Kidney capillary endothelial cell (primary cell): Measurements from ENCODE around the gene LACRT.
A peak's percentile ranks its signal among the peaks of the same experiment; 100 is the strongest.

Source experiments
- DNase-seq: peaks from one replicate; pipeline ENCODE4 v3.0.0-alpha.2; 2018; ENCODE audit warnings: low spot score

Gene LACRT

DNA sequence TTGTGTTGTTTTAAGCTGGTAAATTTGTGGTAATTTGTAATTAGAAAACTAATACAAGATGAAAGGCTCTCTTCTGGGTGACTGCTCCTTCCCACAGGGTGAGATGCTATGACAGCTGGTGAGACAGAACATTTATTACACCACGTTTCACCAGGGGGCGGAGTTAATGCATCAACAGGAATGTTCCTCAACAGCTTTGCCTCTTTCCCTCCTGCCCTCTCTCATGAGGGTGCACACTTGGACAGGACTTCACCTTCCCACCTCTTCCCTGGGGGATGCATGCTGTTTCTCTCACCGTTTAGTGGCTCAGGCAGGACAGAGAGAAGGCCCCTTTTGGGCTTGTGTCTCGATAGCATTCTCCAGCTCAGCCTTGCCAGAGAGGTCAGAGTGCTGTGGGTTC lies 32.9 kb downstream of the LACRT start:
- no peak for DNase-seq

DNA sequence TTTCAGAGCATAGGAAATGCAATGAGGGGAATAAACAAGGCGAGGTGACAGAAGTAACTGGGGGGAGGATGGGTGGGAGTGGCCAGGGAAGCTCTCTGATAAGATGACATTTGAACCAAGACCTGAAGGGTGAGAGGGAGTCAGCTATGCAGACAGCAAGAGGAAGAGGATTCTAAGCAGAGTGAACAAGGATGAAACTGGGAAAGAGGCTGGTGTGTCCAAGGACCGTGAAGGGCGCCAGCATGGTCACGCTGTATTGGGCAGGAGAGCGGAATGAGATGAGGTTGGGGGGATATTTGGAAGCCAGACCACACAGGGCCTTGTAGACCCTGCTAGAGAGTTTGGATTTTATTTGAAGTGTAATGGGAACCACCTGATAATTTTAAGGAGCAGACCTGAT lies 35.7 kb downstream of the LACRT start:
- DNase-seq, result no peak

DNA sequence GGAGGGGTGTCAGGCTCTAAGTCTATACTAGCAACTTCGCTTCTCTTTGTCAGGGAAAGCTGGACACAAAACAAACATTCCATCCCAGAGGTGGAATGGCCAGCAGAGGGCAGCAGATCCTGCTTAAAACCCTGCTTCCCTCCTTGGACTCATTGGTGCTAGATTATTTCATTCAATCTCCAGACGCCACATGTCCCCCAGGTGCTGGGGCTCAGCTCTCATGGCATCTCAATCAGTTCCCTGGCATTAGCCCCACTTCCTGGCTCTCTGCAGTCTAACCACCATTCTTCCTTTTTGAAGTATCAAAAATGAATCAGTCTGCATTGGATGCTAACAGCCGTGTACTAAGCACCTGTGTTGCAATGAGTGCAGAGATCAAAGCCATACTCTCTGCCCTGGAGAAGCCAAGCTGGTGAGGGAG lies 38.2 kb downstream of the LACRT start:
- peak; percentile 58 for DNase-seq

DNA sequence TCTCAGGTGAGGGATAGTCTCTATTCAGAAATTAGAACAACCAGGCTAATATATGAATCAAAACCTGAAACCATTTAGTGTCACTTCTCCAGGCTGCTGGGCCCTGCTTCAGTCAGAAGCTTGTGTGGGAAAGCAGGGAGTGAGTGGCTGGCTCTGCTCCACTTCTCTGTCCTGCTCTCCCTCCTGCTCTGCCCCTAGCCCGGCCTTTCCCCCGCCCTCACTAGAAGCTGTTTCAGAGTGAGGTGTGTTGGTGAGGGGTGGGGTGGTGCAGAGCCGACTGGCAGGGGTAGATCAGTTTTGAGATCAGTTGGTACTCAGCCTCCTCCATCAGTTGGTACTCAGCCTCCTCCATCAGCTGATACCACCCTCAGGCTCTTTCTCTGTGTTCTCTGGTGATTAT lies 39.2 kb downstream of the LACRT start:
- DNase-seq, result no peak

DNA sequence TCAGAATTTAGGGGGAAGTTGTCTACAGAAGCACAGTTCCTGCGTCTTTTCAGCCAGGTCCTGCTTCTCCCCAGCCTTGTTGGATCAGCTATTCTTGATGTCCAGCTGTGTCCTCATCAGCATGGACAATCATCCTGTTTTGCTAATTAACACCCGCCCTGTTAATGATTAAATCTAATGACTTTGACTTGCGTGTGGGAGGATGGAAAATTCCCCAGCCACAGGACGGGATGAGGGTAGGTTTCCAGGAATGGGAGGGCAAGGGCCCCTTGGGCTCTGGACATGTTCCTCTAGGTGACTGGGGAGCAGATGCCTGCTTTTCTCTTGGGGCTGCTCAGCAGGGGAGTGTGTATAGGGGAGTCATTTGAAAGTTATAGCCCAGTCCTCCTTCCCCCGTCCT lies 41.0 kb downstream of the LACRT start:
- DNase-seq, result no peak

DNA sequence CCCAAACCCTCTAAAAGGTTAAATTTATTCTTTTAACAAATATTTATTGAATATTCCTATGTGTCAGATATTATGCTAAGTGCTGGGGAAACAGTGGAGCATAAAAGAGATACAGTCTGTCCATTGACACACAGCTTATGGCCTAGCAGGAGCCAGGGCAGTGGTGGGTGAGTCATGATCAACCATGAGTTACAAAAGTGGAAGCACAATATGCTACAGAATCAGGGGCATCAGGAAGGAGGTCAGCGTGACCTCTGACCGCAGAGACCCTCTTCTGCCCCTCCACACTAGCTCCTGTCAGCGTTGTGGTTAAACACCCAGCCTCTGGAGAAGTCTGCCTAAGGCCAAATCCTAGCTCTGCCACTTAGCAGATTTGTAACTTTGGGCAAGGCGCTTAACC lies 41.6 kb downstream of the LACRT start:
- no peak for DNase-seq

DNA sequence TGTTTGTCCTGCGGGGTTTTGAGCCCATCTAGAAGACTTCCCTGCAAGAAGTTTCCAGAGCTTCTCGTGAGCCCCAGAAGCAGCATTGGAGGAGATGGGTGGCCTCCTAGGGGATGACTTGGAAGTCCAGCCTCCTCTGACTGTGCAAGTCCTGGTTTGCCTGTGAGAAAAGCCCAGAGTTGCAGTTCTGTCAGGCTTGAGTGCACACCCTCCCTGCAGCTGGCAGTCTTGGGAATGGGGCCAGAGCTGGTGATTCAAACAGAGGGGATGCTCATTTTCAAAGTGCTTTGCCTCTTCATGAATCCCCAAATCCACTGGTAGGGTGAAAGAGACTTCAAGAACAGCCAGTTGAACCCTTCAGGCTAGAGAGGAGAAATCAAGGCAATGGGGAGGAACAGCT lies 42.4 kb downstream of the LACRT start:
- no peak for DNase-seq

DNA sequence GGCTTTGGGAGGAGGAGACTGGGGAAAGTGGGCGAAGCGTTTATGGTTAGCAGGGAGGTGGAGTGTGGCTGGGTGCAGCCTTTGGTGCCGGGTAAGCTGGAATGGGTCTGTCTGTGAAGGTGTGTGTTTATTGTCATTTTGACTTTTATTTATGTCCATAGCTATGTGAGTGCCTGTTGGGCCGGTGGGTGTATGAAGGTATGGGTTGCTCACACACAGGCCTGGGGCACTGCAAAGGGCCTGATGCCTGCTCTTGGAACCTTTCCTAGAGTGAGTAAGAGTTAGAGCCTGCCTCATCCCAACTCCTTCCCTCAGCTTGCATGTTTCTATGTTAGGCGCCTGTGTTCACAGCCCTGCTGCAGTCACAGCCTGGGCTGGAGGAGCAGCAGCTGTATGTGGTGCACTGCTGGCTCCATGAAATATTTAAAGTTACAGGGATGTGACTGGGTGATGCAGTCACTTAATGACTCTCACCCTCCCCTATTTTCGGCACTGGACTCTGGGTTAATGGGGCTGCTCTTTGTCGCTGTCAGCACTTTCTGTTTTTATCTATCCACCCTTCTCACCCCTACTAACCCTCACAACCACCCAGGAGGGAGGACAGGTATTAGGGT lies 43.6 kb downstream of the LACRT start:
- no peak for DNase-seq

DNA sequence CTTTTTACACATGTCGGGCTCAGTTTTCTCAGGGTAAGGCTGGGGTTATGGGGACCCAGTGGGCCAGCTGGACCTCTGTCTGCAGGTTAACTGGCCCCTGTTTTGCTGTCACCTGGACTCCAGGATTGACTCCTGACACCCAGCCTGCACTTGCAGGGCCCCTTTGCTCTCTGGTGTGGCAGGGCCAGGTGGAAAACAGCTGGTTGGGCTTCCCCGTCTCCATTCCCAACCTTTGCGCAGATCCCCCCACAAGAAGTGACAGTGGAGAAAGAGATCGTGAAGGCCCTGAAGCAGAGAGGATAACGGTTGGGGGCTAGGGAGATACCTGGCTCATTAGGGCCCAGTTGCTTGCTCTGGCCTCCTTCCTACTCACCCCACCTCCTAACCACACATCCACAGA lies 44.7 kb downstream of the LACRT start:
- no peak for DNase-seq

DNA sequence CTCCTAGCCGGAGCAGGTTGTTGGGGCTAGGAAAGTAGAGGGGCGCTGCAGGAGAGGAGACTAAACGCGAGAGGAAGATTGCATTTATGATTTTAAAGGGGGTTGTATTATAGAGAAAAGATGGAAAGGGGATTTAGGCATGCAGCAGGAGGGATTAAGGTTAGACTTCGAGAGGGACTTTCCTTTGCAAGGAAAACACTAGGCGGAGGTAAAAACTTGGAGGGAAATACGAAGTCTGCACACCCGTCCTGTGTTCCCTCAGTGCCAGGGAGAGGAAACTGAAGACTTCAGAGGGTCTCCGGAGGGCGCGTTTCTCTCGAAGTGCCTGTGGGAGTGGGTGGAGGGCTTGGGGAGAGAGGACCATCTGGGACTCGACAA lies 45.8 kb downstream of the LACRT start:
- no peak for DNase-seq

DNA sequence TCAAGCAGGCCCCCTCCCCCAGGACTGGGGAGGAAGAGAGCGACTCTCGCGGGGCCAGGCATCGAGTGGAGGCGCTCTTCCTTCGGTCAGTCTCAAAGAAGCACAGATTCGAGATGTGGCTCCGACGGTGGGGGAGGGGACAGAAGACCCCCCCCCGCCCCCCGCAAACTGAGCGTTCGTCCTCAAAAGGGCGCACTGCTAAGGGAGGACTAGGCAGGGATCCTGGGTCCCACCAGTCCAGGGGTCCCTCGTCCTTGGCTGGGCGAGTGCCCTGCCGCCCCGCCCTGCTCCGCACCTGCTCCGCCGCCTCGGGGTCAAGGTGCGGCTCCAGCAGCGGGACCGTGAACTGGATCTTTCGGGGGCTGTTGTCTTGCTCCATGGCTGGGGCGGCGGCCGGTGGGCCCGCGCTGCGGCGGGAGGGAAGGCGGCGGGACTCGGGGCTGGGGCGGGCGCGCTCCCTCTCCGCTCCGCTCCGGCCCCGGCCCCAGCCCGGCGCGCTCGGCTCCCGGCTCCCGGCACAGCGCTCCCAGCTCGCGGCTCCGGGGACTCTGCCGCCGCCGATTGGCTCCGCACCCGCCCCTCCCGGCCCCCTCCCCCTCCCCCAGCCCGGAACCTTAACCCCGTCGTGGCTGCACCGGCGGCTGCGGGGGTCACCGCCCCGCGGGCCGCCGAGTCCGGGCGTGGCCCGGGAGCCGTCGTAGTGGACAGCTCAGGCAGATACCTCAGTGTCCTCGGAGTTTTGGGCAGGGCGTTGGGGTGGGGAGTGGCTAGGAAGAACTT lies 46.4 kb downstream of the LACRT start, which contains the start of gene PPP1R1A:
Gene PPP1R1A, minus strand, starts transcription at position 550 of the 780 bp plus-strand sequence. Its CDS starts 171 bp downstream, at position 379.
- DNase-seq, result no peak

DNA sequence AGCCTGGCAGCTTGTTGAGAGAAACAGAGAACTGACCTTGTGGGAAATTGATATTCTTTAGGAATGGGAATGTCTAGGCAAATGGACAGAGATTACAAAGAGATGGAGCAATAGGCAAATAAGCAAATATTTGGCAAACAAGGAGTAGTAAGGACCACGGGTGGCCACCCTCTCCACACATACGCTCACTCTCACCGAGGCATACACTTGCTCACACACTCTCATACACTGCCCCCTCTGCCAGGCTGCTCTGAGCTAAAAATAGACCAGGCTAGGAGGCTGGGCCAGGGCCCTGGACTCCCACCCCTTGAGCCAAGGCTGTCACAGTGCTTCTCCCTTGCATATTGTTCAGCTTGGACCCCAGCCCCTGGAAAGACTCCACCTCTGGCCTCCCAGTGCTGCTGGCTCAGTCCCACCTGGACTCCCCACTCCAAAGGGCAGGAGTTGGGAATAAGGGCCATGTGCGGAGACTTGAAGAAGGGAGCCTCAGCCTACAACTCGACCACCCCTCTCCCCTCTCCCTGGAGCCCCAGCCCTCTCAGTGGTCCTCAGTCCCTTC lies 47.3 kb downstream of the LACRT start:
- no peak for DNase-seq

DNA sequence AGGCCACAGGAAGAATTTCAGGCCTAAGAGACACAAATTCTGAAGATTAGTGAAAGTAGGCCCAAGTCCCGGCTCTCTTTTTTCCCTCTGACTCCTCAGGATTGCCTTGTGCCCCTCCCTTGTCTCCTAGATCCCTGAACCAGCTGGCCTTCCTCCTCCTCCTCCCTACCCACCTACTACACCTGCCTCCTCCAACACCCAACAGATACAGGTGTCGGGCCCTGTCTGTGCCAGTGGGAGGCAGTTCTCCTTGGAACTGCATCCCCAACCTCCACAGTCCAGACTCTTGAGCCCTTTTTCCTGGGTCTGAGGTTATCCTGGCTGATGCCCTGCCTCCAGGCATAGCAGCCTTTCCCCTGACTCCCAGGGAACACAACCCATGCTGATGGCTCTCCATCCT lies 48.1 kb downstream of the LACRT start:
- DNase-seq, result no peak

DNA sequence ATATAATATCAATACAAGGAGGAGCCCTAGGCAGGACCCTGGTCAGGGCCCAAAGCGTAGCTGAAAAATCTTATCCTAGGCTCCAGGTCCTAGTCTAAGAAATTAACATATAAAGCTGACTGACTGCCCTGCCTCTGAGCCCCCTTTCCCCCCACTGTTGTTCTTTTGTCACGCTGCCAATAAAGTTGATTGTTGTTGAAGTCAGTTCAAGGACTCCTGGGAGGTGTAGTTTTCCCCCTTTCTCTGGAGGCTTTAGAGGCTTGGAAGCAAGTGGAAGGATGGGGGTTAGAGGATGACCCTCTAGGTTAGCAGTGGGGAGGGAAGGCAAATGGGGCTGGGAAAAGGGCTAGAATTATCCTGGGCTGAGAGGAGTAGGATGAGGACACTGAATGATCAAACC lies 49.5 kb downstream of the LACRT start:
- DNase-seq, result no peak

DNA sequence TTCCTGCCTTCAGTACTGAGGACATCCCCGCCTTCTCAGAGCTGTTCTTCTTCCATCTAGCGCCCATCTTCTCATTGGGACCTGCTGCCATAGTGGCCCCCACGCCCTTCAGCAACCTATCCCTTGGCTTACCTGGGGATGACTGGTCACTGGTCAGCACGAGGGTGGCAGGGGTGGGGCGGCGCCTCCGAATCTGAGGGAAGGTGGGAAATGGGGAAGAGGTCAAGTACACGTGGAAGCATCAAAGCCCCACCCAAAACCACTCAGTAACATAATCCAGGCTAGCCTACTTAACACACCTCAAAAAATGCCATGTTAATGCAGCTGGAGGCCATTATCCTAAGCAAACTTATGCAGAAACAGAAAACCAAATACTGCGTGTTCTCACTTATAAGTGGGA lies 50.6 kb downstream of the LACRT start:
- DNase-seq, result no peak

DNA sequence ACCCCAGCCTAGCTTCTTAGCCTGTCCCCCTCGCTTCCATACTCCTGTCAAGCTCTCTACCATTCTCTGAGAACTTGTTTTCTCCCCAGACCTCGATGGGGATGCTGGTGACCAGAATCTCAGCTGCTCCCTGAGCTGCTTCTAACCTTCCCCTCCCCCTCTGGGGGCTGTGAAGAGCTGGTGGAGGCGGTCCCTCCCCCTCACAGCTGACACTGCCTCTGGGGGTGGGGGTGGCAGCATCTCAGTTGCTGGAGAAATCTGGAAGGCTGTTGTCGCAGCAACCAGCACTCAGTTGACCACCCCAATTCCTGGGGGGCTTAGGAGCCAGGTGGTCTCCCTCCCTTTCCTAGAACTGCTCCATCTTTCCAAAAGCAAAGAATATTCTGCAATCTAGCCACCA lies 51.0 kb downstream of the LACRT start:
- no peak for DNase-seq

DNA sequence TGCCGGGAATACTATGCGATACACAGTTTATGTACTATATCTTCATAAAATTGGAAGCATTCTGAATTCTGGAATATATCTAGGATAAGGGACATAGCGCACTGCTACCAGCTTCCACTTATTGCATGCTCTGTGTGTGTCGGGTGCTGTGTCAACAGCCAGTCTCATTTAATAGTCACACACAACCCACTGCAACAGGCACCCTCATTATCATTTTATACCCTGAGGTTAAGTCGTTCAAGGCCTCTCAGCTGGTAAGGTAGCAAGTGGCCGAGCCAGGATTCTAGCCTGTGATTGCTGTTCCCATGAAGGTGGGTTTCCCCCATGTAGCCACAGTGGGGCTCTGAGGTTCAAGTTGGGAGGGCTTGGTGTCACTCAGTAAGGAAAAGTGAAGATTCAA lies 53.3 kb downstream of the LACRT start:
- DNase-seq, result no peak
